ENCODE measurements around the gene UVRAG.

Gene UVRAG

DNA sequence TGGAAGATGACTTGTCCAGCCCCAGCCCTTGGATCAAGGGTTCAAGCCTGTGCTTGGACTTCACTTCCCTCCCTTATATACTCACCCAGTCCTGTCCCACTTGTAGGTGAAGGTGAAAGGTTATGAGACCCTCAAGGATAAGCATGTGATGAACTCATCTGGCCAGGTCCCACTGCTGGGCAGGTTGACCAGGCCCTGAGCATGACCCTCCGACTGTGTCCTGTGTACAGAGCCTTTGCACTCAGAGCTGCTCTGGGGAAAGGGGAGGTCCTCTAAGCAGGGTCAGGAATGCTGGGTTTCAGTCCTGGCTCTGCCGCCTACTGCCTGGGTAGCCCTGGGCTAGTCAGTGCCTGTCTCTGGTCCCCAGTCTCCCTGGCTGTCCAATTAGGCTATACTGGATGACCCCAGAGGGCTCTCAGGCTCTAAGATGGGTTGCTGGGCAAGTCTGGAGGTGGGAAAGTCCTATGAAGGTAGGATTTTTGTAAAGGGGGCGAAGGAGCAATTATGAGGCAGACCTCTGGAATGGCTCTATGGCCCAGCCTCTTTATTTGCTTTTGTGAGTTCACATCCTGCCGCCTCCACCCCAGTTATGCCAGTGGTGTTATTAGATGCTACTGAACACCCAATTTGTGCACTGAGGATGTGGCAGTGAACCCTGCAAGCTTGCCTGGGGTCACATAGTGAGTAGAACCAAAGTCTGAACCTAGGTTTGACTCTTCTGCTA lies 32.3 kb upstream of the UVRAG start:
- H3K4me3 ChIP-seq (ENCODE audit: low read depth, low read length): no peak overlapping the region
- TF ChIP-seq, protein P1, sequence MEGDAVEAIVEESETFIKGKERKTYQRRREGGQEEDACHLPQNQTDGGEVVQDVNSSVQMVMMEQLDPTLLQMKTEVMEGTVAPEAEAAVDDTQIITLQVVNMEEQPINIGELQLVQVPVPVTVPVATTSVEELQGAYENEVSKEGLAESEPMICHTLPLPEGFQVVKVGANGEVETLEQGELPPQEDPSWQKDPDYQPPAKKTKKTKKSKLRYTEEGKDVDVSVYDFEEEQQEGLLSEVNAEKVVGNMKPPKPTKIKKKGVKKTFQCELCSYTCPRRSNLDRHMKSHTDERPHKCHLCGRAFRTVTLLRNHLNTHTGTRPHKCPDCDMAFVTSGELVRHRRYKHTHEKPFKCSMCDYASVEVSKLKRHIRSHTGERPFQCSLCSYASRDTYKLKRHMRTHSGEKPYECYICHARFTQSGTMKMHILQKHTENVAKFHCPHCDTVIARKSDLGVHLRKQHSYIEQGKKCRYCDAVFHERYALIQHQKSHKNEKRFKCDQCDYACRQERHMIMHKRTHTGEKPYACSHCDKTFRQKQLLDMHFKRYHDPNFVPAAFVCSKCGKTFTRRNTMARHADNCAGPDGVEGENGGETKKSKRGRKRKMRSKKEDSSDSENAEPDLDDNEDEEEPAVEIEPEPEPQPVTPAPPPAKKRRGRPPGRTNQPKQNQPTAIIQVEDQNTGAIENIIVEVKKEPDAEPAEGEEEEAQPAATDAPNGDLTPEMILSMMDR (IDR thresholded peaks at IDR 0.05; ENCODE audit: low read depth, low read length, missing control alignments): no peak
- in situ Hi-C loops (cut with HindIII; ENCODE audit: low sequenced_read_pairs): no loop called here
- DNase-seq (ENCODE audit: low read depth): no peak

DNA sequence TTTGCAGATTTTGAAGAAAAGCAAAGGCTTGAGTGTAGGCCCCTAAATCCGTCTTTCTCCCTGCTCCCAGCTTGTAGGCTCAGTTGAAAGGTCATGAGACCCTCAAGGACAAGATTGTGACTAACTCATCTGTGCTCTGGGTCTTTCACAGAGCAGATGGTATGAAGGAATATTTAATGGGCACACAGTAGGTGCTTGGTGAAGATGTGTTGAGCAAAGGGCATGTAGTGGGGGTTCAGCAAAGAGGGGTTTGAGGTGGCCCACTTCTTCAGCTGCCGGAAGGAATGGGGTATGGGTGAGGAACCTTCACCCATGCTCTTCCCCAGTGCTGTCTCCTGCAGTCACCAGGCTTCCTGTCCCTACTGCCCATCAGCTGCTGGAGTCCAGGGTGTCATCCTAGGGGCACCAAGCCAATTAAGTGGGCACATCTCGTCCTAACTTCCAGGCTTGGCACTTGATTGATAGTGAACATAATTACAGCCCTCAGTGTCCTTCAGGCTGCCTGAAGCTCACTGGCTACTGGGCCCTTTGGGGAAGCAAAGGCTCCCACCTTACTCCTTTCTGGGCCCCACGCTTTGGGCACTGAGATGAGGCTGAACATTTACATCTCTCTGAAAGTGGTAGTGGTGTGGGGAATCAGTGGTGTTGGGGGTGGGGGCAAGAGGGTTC lies 31.5 kb upstream of the UVRAG start:
- in situ Hi-C loops (cut with HindIII; ENCODE audit: low sequenced_read_pairs): no loop called here
- DNase-seq (ENCODE audit: low read depth): no peak
- TF ChIP-seq, protein P1 (IDR thresholded peaks at IDR 0.05; ENCODE audit: low read depth, low read length, missing control alignments): no peak
- H3K4me3 ChIP-seq (ENCODE audit: low read depth, low read length): no peak overlapping the region

DNA sequence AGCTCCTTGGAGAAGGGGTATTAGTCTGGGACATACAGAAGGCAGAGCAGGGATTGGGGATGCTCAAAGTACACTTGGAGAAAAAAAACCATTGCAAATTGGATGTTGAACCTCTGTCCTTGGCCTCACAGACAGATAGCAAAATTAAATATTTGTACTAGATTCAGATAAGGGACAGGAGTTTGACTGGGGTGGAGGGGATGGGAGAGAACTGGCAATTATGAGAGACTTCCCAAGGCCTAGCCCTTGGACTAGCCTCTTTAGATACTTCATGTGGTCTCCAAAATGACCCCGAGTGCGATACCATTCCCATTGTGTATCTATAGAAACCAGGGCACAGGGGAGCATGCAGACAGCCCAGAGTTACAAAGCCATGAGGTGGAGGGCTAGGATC lies 30.9 kb upstream of the UVRAG start:
- DNase-seq (ENCODE audit: low read depth): no peak
- in situ Hi-C loops (cut with HindIII; ENCODE audit: low sequenced_read_pairs): no loop called here
- H3K4me3 ChIP-seq (ENCODE audit: low read depth, low read length): no peak overlapping the region
- TF ChIP-seq, protein P1 (IDR thresholded peaks at IDR 0.05; ENCODE audit: low read depth, low read length, missing control alignments): no peak

DNA sequence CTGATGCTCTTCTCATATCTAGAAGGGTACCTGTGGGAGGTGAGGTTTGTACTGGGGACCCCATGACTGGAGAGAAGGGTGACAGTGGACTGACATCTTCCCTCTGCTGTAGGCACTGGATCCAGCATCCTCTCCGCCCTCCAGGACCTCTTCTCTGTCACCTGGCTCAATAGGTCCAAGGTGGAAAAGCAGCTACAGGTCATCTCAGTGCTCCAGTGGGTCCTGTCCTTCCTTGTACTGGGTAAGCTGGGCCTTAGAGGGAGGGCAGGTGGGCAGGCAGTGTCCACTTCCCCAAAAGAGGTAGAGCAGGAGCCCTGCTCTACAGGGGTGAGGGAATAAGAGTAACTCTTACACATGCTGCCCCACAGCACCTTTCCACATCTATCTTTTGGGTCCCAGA lies 30.5 kb upstream of the UVRAG start:
- TF ChIP-seq, protein P1 (IDR thresholded peaks at IDR 0.05; ENCODE audit: low read depth, low read length, missing control alignments): no peak
- no peak overlapping the region for H3K4me3 ChIP-seq (ENCODE audit: low read depth, low read length)
- in situ Hi-C loops (cut with HindIII; ENCODE audit: low sequenced_read_pairs): no loop called here
- no peak for DNase-seq (ENCODE audit: low read depth)

DNA sequence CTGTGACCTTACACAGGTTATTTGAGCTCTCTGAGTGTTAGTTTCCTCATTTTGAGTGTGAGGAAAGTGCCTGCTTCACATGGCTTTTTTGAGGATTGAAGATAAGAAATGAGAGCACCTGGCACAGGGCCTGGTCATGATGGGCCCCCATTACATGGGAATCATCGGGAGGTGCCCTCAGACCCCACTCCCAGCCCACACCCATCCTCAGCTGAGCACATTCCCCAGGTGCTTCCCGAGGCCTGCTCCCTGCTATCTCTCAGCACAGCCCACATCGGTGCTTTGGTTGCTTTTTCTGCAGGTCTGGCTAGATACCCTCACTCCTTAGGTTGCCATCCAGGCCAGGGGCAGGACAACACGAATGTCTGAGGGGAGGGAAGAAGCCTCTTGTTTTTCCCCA lies 29.8 kb upstream of the UVRAG start:
- no peak overlapping the region for H3K4me3 ChIP-seq (ENCODE audit: low read depth, low read length)
- no peak for DNase-seq (ENCODE audit: low read depth)
- in situ Hi-C loops (cut with HindIII; ENCODE audit: low sequenced_read_pairs): no loop called here
- TF ChIP-seq, protein P1 (IDR thresholded peaks at IDR 0.05; ENCODE audit: low read depth, low read length, missing control alignments): no peak

DNA sequence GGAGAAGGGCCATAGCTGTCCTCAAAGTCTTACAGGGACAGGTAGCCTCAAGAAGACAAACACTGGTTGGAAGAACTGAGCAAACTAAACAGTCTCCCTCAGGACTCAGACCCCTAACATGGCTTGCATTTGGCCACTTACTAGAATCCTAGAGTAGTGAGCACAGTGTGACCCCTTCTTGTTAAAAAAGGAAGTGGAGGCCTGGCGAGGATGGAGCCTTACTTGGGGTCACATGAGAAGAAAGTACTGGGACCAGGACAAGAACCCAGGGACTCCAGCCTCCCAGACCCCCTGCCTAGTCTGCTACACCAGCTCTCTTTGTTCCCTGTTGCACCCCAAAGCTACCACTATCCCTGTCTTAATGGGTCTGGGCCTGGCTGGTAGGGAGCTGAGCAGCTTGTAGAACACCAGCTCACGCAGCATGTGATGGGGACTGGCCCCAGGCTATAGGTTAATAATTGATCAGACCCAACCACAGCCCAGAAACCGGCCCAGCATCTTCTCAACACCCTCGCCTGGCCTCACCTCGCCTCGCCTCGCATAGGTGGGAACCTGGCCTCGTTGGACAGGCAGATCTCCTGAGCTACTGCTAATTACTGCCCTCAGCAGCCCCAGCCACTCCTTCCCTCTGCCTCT lies 28.8 kb upstream of the UVRAG start:
- H3K4me3 ChIP-seq (ENCODE audit: low read depth, low read length): no peak overlapping the region

More for the DNA sequence above, 28.8 kb upstream of the UVRAG start:
- no peak for DNase-seq (ENCODE audit: low read depth)
- TF ChIP-seq, protein P1 (IDR thresholded peaks at IDR 0.05; ENCODE audit: low read depth, low read length, missing control alignments): no peak
- in situ Hi-C loops (cut with HindIII; ENCODE audit: low sequenced_read_pairs): no loop called here
